WERI-Rb-1 (cell line): Measurements from ENCODE around the gene ZNF132.
A peak's percentile ranks its signal among the peaks of the same experiment; 100 is the strongest.

ENCODE experiments used
- DNase-seq: peaks from one replicate; pipeline ENCODE4 v3.0.0-alpha.2; 2020
- H3K27ac ChIP-seq: fragments of 250-450 bp; sonication (Bioruptor Pico); 2 replicates; pipeline ENCODE4 v1.5.1; 2020; ENCODE audit warnings: mild to moderate bottlenecking, moderate library complexity
- H3K27me3 ChIP-seq: fragments of 250-450 bp; sonication (Bioruptor Pico); 2 replicates; pipeline ENCODE4 v1.5.1; 2021; ENCODE audit warnings: mild to moderate bottlenecking, low read depth, moderate library complexity; ENCODE audit not compliant: insufficient read depth, severe bottlenecking
- H3K36me3 ChIP-seq: fragments of 250-450 bp; sonication (Bioruptor Pico); 2 replicates; pipeline ENCODE4 v1.5.1; 2020; ENCODE audit warnings: mild to moderate bottlenecking, moderate library complexity
- H3K4me3 ChIP-seq: 2 replicates; pipeline ENCODE4 v1.5.1; 2011; ENCODE audit warnings: low read depth, mild to moderate bottlenecking, control low read depth, low read length
- H3K9me3 ChIP-seq: fragments of 250-450 bp; sonication (Bioruptor Pico); 2 replicates; pipeline ENCODE4 v1.5.1; 2021; ENCODE audit warnings: mild to moderate bottlenecking, moderate library complexity; ENCODE audit not compliant: severe bottlenecking
- CTCF ChIP-seq: IDR thresholded peaks from 2 replicates; pipeline ENCODE4 v1.5.1; 2011; ENCODE audit warnings: low read depth, mild to moderate bottlenecking, control low read depth, inconsistent platforms, low read length

The ZNF132 gene

GRCh38 chr19:58386576-58387337, 53.2 kb downstream of the ZNF132 start, which contains the start of gene RPS5:
TSS of gene RPS5 (plus strand) at chr19:58387269. CDS start at chr19:58388138, 869 bp downstream.
- peak; percentile 96 for DNase-seq
- no peak for TF ChIP-seq CTCF
- Histone ChIP-seq H3K27ac (peak within 1 kb of the TSS; percentile 98), H3K27me3 (no peaks in the 10 kb centered on the region), H3K36me3 (peaks cover 36% of the 10 kb centered on the region), H3K9me3 (no peaks in the 10 kb centered on the region), H3K4me3 (peak within 1 kb of the TSS; percentile 98)

- H3K4me3 ChIP-seq, result peak overlapping the region; percentile 98
- H3K27me3 ChIP-seq, result no peaks in the 10 kb centered on the region
- H3K36me3 ChIP-seq, result peaks cover 29% of the 10 kb centered on the region
- peak; percentile 35 for DNase-seq
- H3K27ac ChIP-seq, result peak overlapping the region; percentile 98
- no peak for TF ChIP-seq CTCF
- no peaks in the 10 kb centered on the region for H3K9me3 ChIP-seq
Observed at GRCh38 chr19:58385891-58386575, 53.9 kb downstream of the ZNF132 start.

GRCh38 chr19:58385313-58385890, 54.6 kb downstream of the ZNF132 start:
- H3K27me3 ChIP-seq, result no peaks in the 10 kb centered on the region
- peak overlapping the region; percentile 98 for H3K27ac ChIP-seq
- TF ChIP-seq CTCF, result no peak
- no peaks in the 10 kb centered on the region for H3K9me3 ChIP-seq
- peak overlapping the region; percentile 98 for H3K4me3 ChIP-seq
- peaks cover 23% of the 10 kb centered on the region for H3K36me3 ChIP-seq
- DNase-seq, result no peak

- H3K9me3 ChIP-seq, result no peaks in the 10 kb centered on the region
- no peak overlapping the region for H3K27ac ChIP-seq
- DNase-seq, result no peak
- peaks cover 1% of the 10 kb centered on the region for H3K36me3 ChIP-seq
- H3K27me3 ChIP-seq, result no peaks in the 10 kb centered on the region
- no peak overlapping the region for H3K4me3 ChIP-seq
- TF ChIP-seq CTCF, result no peak
Observed at GRCh38 chr19:58382997-58383603, 56.9 kb downstream of the ZNF132 start.
